22Rv1 (cell line): ENCODE measurements around the gene GPR27.

ENCODE experiments used
- H3K27ac ChIP-seq: fragments of 450-650 bp; 2 replicates; pipeline ENCODE4 v1.5.1; 2017
- CTCF ChIP-seq: fragments of 450-650 bp; IDR thresholded peaks from 2 replicates; pipeline ENCODE4 v1.5.1; 2017; ENCODE audit warnings: mild to moderate bottlenecking
- ZFX ChIP-seq: fragments of 450-650 bp; IDR thresholded peaks from 2 replicates; pipeline ENCODE4 v1.6.1; 2017; ENCODE audit warnings: antibody characterized with exemption, borderline replicate concordance

GPR27 gene

GRCh38 chr3:71710906-71711494 is 42.7 kb upstream of the GPR27 start:
- peak; percentile 79 for TF ChIP-seq CTCF
- no peak for TF ChIP-seq ZFX
- H3K27ac ChIP-seq: no peak overlapping the region

GRCh38 chr3:71713041-71713440 is 40.6 kb upstream of the GPR27 start:
- no peak overlapping the region for H3K27ac ChIP-seq
- TF ChIP-seq ZFX (no peak), CTCF (no peak)

- no peak overlapping the region for H3K27ac ChIP-seq
- no peak for TF ChIP-seq ZFX
- no peak for TF ChIP-seq CTCF
Measured at GRCh38 chr3:71714595-71714994, 39.1 kb upstream of the GPR27 start.

- TF ChIP-seq ZFX: no peak
- TF ChIP-seq CTCF: no peak
- H3K27ac ChIP-seq: no peak overlapping the region
Measured at GRCh38 chr3:71718072-71718471, 35.6 kb upstream of the GPR27 start.

- TF ChIP-seq ZFX (no peak), CTCF (no peak)
Measured at GRCh38 chr3:71721002-71721401, 32.7 kb upstream of the GPR27 start.

GRCh38 chr3:71721651-71722157 is 32.0 kb upstream of the GPR27 start:
- no peak for TF ChIP-seq ZFX
- no peak for TF ChIP-seq CTCF
- no peak overlapping the region for H3K27ac ChIP-seq

More at GRCh38 chr3:71721002-71721401, 32.7 kb upstream of the GPR27 start:
- H3K27ac ChIP-seq: no peak overlapping the region

- no peak overlapping the region for H3K27ac ChIP-seq
- TF ChIP-seq CTCF (no peak), ZFX (no peak)
Measured at GRCh38 chr3:71722693-71723092, 31.0 kb upstream of the GPR27 start.
